Esophagus muscularis mucosa (tissue), 4 donors: ENCODE measurements around the gene CCM2. TPM values are rescaled to one million over a fixed set of nuclear protein-coding genes. Genes with fewer than 3 reads are reported as not detected.

Source experiments
- DNase-seq: peaks from one replicate; pipeline ENCODE4 v3.0.0-alpha.2; 2017; ENCODE audit errors: extremely low spot score
- H3K27ac ChIP-seq, 4 donors: fragments of 200-600 bp; sonication (generic); replicated peaks in 1 of 4; 1 replicate in 3 of 4; 2 replicates in 1 of 4; pipeline ENCODE4 v1.5.1; 2016 to 2019; ENCODE audit warnings: mild to moderate bottlenecking in 1 of 4
- H3K27me3 ChIP-seq, 4 donors: fragments of 200-600 bp; sonication (generic); one replicate each; pipeline versions ENCODE4 v1.5.1 to v1.6.0; 2016 to 2019
- H3K36me3 ChIP-seq, 4 donors: fragments of 200-600 bp; sonication (generic); one replicate each; pipeline ENCODE4 v1.5.1; 2016 to 2019
- H3K4me1 ChIP-seq, 4 donors: fragments of 200-600 bp; sonication (generic); one replicate each; pipeline ENCODE4 v1.5.1; 2016 to 2019
- H3K4me3 ChIP-seq, 4 donors: fragments of 200-600 bp; sonication (generic); 1 replicate in 2 of 4; 2 replicates in 2 of 4; pipeline ENCODE4 v1.5.1; 2016 to 2019; ENCODE audit warnings: mild to moderate bottlenecking in 4 of 4, moderate library complexity in 1 of 4
- H3K9me3 ChIP-seq, 4 donors: fragments of 200-600 bp; sonication (generic); 1 replicate in 3 of 4; 2 replicates in 1 of 4; pipeline ENCODE4 v1.5.1; 2016 to 2019
- EP300 ChIP-seq: sonication (generic); formaldehyde crosslinking; IDR thresholded peaks from one replicate; pipeline ENCODE4 v1.6.1; 2017; ENCODE audit warnings: antibody characterized with exemption
- POLR2A ChIP-seq: fragments of 450-650 bp; IDR thresholded peaks from one replicate; pipeline ENCODE4 v1.6.1; 2017; ENCODE audit warnings: antibody characterized with exemption, moderate library complexity, mild to moderate bottlenecking, low read depth
- POLR2AphosphoS5 ChIP-seq, 2 donors: sonication (generic); formaldehyde crosslinking; IDR thresholded peaks; one replicate each; pipeline ENCODE4 v1.6.1; 2017; ENCODE audit warnings: antibody characterized with exemption in 2 of 2
- WGBS: methylation state at CpG from one replicate; pipeline ENCODE4 v1.1.5; 2018; 5-methylcytosine and 5-hydroxymethylcytosine counted together
- intact Hi-C: fragments of 100-400 bp; cut with DNase I; formaldehyde crosslinking; loops from one replicate; pipeline ENCODE4 v1.15.1; 2023
- total RNA-seq, 4 donors: library from RNA; depleted of rRNA; stranded (reverse); fragments of >200 nt; gene quantifications; one replicate each; pipeline versions ENCODE4 v1.1.0 to v1.2.1, GENCODE V29; 2016
- TF ChIP-seq, protein P1 (sequence below), 3 experiments: fragments of 200-600 bp in 2 of 3; fragments of 450-650 bp in 1 of 3; sonication (generic) in 2 of 3; IDR thresholded peaks; one replicate each; pipeline ENCODE4 v1.5.1; 2017 to 2019; ENCODE audit warnings: antibody characterized with exemption in 3 of 3, mild to moderate bottlenecking in 2 of 3, moderate library complexity in 1 of 3

Gene CCM2
- total RNA-seq, 4 donors from 2014 or later, result 40.3 to 61.7 (median 49.4) TPM

DNA sequence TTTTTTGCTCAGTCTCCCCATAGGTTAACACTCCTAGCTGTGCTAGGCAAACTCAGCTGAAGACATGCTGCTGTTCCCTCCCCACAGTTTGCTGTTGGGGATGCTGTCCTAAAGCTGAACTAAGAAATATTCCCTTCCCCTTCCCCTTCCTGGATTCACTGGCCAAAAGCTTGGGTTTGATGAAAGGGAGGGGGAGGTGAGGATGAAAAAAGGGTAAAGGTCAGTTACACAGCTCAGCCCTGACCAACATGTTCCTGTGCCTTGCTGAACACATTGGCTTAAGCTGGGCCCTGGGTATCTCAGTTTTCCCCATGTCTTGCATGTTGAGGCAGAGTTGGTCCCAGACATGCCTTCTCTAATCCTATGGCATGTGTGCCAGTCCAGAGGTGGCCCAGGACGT, 15.3 kb downstream of the CCM2 start:
- H3K9me3 ChIP-seq, result no peaks in the 10 kb centered on the region
- DNase-seq, result no peak
- no peak overlapping the region for H3K4me3 ChIP-seq
- peaks cover 0 to 9% (median 4%) of the 10 kb centered on the region in 4 donors for H3K36me3 ChIP-seq
- TF ChIP-seq, protein P1, sequence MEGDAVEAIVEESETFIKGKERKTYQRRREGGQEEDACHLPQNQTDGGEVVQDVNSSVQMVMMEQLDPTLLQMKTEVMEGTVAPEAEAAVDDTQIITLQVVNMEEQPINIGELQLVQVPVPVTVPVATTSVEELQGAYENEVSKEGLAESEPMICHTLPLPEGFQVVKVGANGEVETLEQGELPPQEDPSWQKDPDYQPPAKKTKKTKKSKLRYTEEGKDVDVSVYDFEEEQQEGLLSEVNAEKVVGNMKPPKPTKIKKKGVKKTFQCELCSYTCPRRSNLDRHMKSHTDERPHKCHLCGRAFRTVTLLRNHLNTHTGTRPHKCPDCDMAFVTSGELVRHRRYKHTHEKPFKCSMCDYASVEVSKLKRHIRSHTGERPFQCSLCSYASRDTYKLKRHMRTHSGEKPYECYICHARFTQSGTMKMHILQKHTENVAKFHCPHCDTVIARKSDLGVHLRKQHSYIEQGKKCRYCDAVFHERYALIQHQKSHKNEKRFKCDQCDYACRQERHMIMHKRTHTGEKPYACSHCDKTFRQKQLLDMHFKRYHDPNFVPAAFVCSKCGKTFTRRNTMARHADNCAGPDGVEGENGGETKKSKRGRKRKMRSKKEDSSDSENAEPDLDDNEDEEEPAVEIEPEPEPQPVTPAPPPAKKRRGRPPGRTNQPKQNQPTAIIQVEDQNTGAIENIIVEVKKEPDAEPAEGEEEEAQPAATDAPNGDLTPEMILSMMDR (IDR thresholded peaks at IDR 0.05), result no peak
- no peak for TF ChIP-seq EP300
- no peak for TF ChIP-seq POLR2AphosphoS5 (IDR thresholded peaks at IDR 0.05)
- no peak for TF ChIP-seq POLR2A
- H3K27ac ChIP-seq, result no peak overlapping the region
- no peaks in the 10 kb centered on the region for H3K27me3 ChIP-seq
- intact Hi-C loops, result no loop called here
- WGBS, result 69% methylated on average over 1 of the region's 1 CpG
- peaks cover 0 to 11% (median 2%) of the 10 kb centered on the region in 4 donors for H3K4me1 ChIP-seq

DNA sequence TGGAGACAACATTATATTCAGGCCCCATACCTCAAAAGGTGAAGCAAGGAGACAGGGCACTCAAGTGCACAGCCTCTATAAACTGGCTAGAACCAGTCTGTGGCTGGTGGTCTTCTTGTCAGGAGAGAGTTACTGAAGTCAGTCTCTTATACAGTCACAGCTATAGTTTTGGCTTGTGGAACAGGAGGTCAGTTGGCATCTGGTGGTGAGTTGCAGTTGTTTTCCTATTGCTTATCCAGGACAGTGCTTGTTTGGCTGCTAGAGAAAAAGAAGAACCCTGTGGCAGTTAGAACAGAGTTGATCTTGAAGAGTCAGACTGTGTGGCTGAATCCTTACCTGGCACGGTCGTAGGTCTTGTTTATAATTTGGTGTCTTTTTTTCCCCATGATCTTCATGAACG, 17.3 kb downstream of the CCM2 start:
- H3K27ac ChIP-seq, result no peak overlapping the region
- peaks cover 0 to 11% (median 2%) of the 10 kb centered on the region in 4 donors for H3K4me1 ChIP-seq
- WGBS, result 63% methylated on average over 3 of the region's 3 CpGs
- H3K4me3 ChIP-seq, result no peak overlapping the region
- H3K36me3 ChIP-seq, result peaks cover 0 to 9% (median 4%) of the 10 kb centered on the region in 4 donors
- TF ChIP-seq POLR2AphosphoS5 (IDR thresholded peaks at IDR 0.05) (no peak), POLR2A (no peak), EP300 (no peak)
- TF ChIP-seq, protein P1 (IDR thresholded peaks at IDR 0.05), result no peak
- DNase-seq, result no peak
- no peaks in the 10 kb centered on the region for H3K9me3 ChIP-seq
- intact Hi-C loops, result no loop called here
- H3K27me3 ChIP-seq, result no peaks in the 10 kb centered on the region

DNA sequence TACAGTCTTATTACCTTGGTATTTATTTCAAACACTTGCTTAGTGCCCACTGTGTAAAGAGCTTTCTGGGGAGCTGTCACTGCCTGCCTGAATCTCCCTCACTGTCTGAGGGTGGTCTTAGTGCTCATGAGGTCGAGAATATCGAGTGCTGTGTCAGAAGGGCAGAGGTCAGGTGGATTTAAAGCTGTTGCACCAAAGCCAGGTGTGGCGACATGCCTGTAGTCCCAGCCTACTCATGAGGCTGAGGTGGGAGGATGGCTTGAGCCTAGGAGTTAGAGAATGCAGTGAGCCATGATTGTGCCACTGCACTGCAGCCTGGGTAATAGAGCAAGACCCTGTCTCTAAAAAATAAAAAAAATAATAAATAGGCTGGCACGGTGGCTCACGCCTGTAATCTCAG, 20.9 kb downstream of the CCM2 start:
- Histone ChIP-seq H3K9me3 (no peaks in the 10 kb centered on the region), H3K27ac (no peak overlapping the region), H3K36me3 (peaks cover 0 to 9% (median 4%) of the 10 kb centered on the region in 4 donors), H3K27me3 (no peaks in the 10 kb centered on the region), H3K4me1 (no peaks in the 10 kb centered on the region), H3K4me3 (no peak overlapping the region)
- 71% methylated on average over 5 of the region's 5 CpGs for WGBS
- no peak for DNase-seq
- TF ChIP-seq POLR2A (no peak), EP300 (no peak), POLR2AphosphoS5 (IDR thresholded peaks at IDR 0.05) (no peak)
- TF ChIP-seq, protein P1 (IDR thresholded peaks at IDR 0.05), result no peak
- intact Hi-C loops, result no loop called here

DNA sequence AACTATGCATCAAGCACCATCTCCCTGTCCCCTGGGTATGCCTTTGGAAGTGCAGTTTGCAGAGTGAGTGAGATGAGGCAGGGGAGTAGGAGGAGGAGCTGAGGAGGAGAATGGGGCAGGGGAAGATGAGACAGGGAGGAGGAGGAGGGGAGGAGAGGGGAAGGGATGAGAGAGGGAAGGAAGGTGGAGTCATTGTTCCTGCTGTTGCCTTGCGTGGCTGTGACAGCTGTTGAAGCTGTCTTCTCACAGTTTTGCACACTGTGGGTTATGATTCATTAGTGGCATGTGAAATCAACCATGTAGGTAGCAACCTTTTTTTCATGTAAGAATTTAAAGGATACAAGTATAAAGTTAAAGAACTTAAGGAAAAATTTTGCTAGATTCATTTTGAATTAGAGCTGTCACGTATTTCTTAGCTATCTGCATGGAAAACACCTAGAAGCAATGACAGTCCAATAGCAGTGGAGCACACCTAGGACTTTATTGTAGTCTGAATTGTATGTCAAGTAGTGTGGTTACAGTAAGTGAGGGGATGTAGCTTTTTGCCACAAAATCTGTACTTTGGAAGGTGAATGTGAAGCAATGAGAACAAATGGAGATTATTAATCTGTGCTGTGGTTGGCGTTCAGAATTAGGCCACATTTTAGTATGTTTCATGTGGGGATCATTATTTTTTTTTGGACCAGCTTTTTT, 21.7 kb downstream of the CCM2 start:
- WGBS, result 78% methylated on average over 3 of the region's 3 CpGs
- Histone ChIP-seq H3K27ac (no peak overlapping the region), H3K9me3 (no peaks in the 10 kb centered on the region), H3K27me3 (no peaks in the 10 kb centered on the region), H3K4me1 (no peaks in the 10 kb centered on the region), H3K4me3 (no peak overlapping the region), H3K36me3 (peaks cover 0 to 10% (median 5%) of the 10 kb centered on the region in 4 donors)
- DNase-seq, result no peak
- TF ChIP-seq POLR2A (no peak), POLR2AphosphoS5 (IDR thresholded peaks at IDR 0.05) (no peak), EP300 (no peak)
- TF ChIP-seq, protein P1 (IDR thresholded peaks at IDR 0.05), result no peak
- intact Hi-C loops, result no loop called here
